ENCODE data around the gene PLA2G2E. TPM values are rescaled to one million over a fixed set of nuclear protein-coding genes. Genes with fewer than 3 reads are reported as not detected.

PLA2G2E gene
- total RNA-seq, 1 experiment from 2014 or later: 0.41 TPM

- Histone ChIP-seq H3K4me3 (ENCODE audit: low read depth, low read length) (no peak overlapping the region), H3K27me3 (replicated peaks; ENCODE audit: control insufficient read depth, insufficient read depth, low read length) (no peaks in the 10 kb centered on the region), H3K4me1 (peaks cover 29% of the 10 kb centered on the region), H3K9me3 (peaks cover 27% of the 10 kb centered on the region), H3K36me3 (ENCODE audit: control insufficient read depth, insufficient read depth, low read length) (no peaks in the 10 kb centered on the region)
- CTCF ChIA-PET: interaction anchor here (0.6 to 1.0 kb wide), 6 partner anchors 12 to 82 kb away, joined by 3 to 10 read pairs (median 4); no protein-coding TSS in a partner anchor
- H3K27ac Mint-ChIP-seq (ENCODE audit: unreplicated experiment): peak overlapping the region; percentile 87
- peak overlapping the region; percentile 54 for H3K4me3 Mint-ChIP-seq (ENCODE audit: unreplicated experiment)
- intact Hi-C loops (cut with micrococcal nuclease; ENCODE audit: unreplicated experiment): loop anchor here (1.0 to 2.0 kb wide), 3 partner anchors 19 to 35 kb away; no protein-coding TSS in a partner anchor
- no TSS peak for BruUV-seq (replicated peaks)
- H3K36me3 Mint-ChIP-seq (ENCODE audit: insufficient read depth, unreplicated experiment): peaks cover 27% of the 10 kb centered on the region
- POLR2A ChIA-PET: interaction anchor here (0.5 kb wide), 1 partner anchor 461 kb away, joined by 5 read pairs; the partner anchor contains the start of gene CAPZB
- DNase-seq: peak; percentile 82 to 88
- H3K27me3 Mint-ChIP-seq (ENCODE audit: insufficient read depth, unreplicated experiment): no peaks in the 10 kb centered on the region
- peaks cover 23% of the 10 kb centered on the region for H3K4me1 Mint-ChIP-seq (ENCODE audit: low read depth, unreplicated experiment)
- TF ChIP-seq CTCF (IDR thresholded peaks at IDR 0.05; ENCODE audit: insufficient read depth in 1 of 2, low read depth in 1 of 2, low read length in 1 of 2, severe bottlenecking in 1 of 2, unreplicated experiment in 1 of 2): no peak
- H3K9me3 Mint-ChIP-seq (ENCODE audit: unreplicated experiment): peaks cover 9% of the 10 kb centered on the region
Observed at GRCh38 chr1:19946331-19946751, 22.9 kb upstream of the PLA2G2E start.

DNA sequence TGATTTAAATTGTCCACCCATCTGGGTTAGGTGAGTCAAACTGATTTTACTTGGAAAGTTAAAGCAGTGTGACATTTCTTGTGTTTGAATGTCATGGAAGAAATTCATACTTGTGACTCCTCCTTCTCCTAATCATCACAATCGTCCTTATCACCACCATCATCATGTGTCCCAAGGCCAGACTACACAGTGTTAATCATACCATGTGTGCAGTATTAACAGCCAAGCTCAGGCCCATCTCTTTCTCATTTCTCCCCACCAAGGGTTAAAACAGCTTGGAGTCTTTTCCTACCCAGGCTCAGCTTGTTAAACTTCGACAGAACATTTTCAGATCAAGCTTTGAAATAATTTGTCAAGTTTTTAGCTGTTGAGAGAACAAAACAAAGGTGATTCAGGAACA is 22.5 kb upstream of the PLA2G2E start:
- DNase-seq: peak in 1 of 2 experiments; percentile 51
- H3K9me3 ChIP-seq: peaks cover 27% of the 10 kb centered on the region
- POLR2A ChIA-PET: no interaction called here
- H3K27me3 ChIP-seq (replicated peaks; ENCODE audit: control insufficient read depth, insufficient read depth, low read length): no peaks in the 10 kb centered on the region
- H3K4me3 Mint-ChIP-seq (ENCODE audit: unreplicated experiment): no peak overlapping the region
- peaks cover 27% of the 10 kb centered on the region for H3K36me3 Mint-ChIP-seq (ENCODE audit: insufficient read depth, unreplicated experiment)
- TF ChIP-seq CTCF (IDR thresholded peaks at IDR 0.05; ENCODE audit: insufficient read depth in 1 of 2, low read depth in 1 of 2, low read length in 1 of 2, severe bottlenecking in 1 of 2, unreplicated experiment in 1 of 2): no peak
- peaks cover 12% of the 10 kb centered on the region for H3K9me3 Mint-ChIP-seq (ENCODE audit: unreplicated experiment)
- peaks cover 23% of the 10 kb centered on the region for H3K4me1 Mint-ChIP-seq (ENCODE audit: low read depth, unreplicated experiment)
- no peaks in the 10 kb centered on the region for H3K27me3 Mint-ChIP-seq (ENCODE audit: insufficient read depth, unreplicated experiment)
- no peaks in the 10 kb centered on the region for H3K36me3 ChIP-seq (ENCODE audit: control insufficient read depth, insufficient read depth, low read length)
- peaks cover 29% of the 10 kb centered on the region for H3K4me1 ChIP-seq
- BruUV-seq (replicated peaks): no TSS peak
- intact Hi-C loops (cut with micrococcal nuclease; ENCODE audit: unreplicated experiment): loop anchor here (1.0 to 2.0 kb wide), 3 partner anchors 19 to 35 kb away; no protein-coding TSS in a partner anchor
- no peak overlapping the region for H3K4me3 ChIP-seq (ENCODE audit: low read depth, low read length)
- H3K27ac Mint-ChIP-seq (ENCODE audit: unreplicated experiment): peak overlapping the region; percentile 87
- CTCF ChIA-PET: interaction anchor here (0.9 to 1.0 kb wide), 3 partner anchors 28 to 37 kb away, joined by 4 to 10 read pairs (median 5); no protein-coding TSS in a partner anchor

GRCh38 chr1:19942657-19943056 is 19.2 kb upstream of the PLA2G2E start:
- DNase-seq: no peak
- ChIA-PET CTCF (no interaction called here), POLR2A (no interaction called here)
- H3K9me3 ChIP-seq: peaks cover 27% of the 10 kb centered on the region
- no peak overlapping the region for H3K4me3 Mint-ChIP-seq (ENCODE audit: unreplicated experiment)
- peaks cover 31% of the 10 kb centered on the region for H3K9me3 Mint-ChIP-seq (ENCODE audit: unreplicated experiment)
- no peaks in the 10 kb centered on the region for H3K36me3 ChIP-seq (ENCODE audit: control insufficient read depth, insufficient read depth, low read length)
- H3K36me3 Mint-ChIP-seq (ENCODE audit: insufficient read depth, unreplicated experiment): peaks cover 22% of the 10 kb centered on the region
- H3K27me3 Mint-ChIP-seq (ENCODE audit: insufficient read depth, unreplicated experiment): no peaks in the 10 kb centered on the region
- H3K4me1 ChIP-seq: peaks cover 22% of the 10 kb centered on the region
- intact Hi-C loops (cut with micrococcal nuclease; ENCODE audit: unreplicated experiment): no loop called here
- TF ChIP-seq CTCF (IDR thresholded peaks at IDR 0.05; ENCODE audit: insufficient read depth in 1 of 2, low read depth in 1 of 2, low read length in 1 of 2, severe bottlenecking in 1 of 2, unreplicated experiment in 1 of 2): no peak
- H3K27ac Mint-ChIP-seq (ENCODE audit: unreplicated experiment): no peak overlapping the region
- BruUV-seq (replicated peaks): no TSS peak
- H3K4me1 Mint-ChIP-seq (ENCODE audit: low read depth, unreplicated experiment): peaks cover 18% of the 10 kb centered on the region
- H3K4me3 ChIP-seq (ENCODE audit: low read depth, low read length): no peak overlapping the region
- H3K27me3 ChIP-seq (replicated peaks; ENCODE audit: control insufficient read depth, insufficient read depth, low read length): no peaks in the 10 kb centered on the region
